ENCODE data around the gene TRERF1.
A peak's percentile ranks its signal among the peaks of the same experiment; 100 is the strongest.

The TRERF1 gene

GRCh38 chr6:42368181-42368580, 83.5 kb downstream of the TRERF1 start:
- H3K9me2 ChIP-seq (replicated peaks; ENCODE audit: insufficient read depth, low read length): no peaks in the 10 kb centered on the region
- TF ChIP-seq EZH2phosphoT487 (conservative IDR thresholded peaks at IDR 0.05; ENCODE audit: low read length) (no peak), CTCF (IDR thresholded peaks at IDR 0.05; ENCODE audit: insufficient read depth, low read length, poor library complexity, severe bottlenecking) (no peak)
- H2AFZ ChIP-seq (ENCODE audit: low read depth, low read length, severe bottlenecking): peak overlapping the region; percentile 72
- H3K4me3 ChIP-seq (ENCODE audit: insufficient read depth, low read length, poor library complexity, severe bottlenecking): no peak overlapping the region
- no peak overlapping the region for H3K27ac ChIP-seq (ENCODE audit: low read depth, low read length)
- H3K79me2 ChIP-seq (ENCODE audit: insufficient read depth, low read length): no peaks in the 10 kb centered on the region
- H3K27me3 ChIP-seq (ENCODE audit: low read length): no peaks in the 10 kb centered on the region
- H3F3A ChIP-seq (ENCODE audit: insufficient read depth): 0 out of 2 replicates have a peak, but pooled peaks cover 6% of the 10 kb centered on the region
- no peak overlapping the region for H3K4me2 ChIP-seq (ENCODE audit: low read depth, low read length, poor library complexity, severe bottlenecking)
- no peaks in the 10 kb centered on the region for H4K20me1 ChIP-seq (ENCODE audit: low read depth, low read length)
- H3K9me3 ChIP-seq (ENCODE audit: insufficient read depth, low read length): no peaks in the 10 kb centered on the region
- no peaks in the 10 kb centered on the region for H3K36me3 ChIP-seq (ENCODE audit: low read length)
- no peak overlapping the region for H3K9ac ChIP-seq (ENCODE audit: low read length)

GRCh38 chr6:42367353-42368011, 84.2 kb downstream of the TRERF1 start:
- no peaks in the 10 kb centered on the region for H4K20me1 ChIP-seq (ENCODE audit: low read depth, low read length)
- H3K4me2 ChIP-seq (ENCODE audit: low read depth, low read length, poor library complexity, severe bottlenecking): peak overlapping the region; percentile 43
- H3K9ac ChIP-seq (ENCODE audit: low read length): peak overlapping the region; percentile 23
- 0 out of 2 replicates have a peak, but pooled peaks cover 6% of the 10 kb centered on the region for H3F3A ChIP-seq (ENCODE audit: insufficient read depth)
- H3K36me3 ChIP-seq (ENCODE audit: low read length): no peaks in the 10 kb centered on the region
- H3K9me2 ChIP-seq (replicated peaks; ENCODE audit: insufficient read depth, low read length): no peaks in the 10 kb centered on the region
- H3K9me3 ChIP-seq (ENCODE audit: insufficient read depth, low read length): no peaks in the 10 kb centered on the region
- peak overlapping the region; percentile 72 for H2AFZ ChIP-seq (ENCODE audit: low read depth, low read length, severe bottlenecking)
- no peak overlapping the region for H3K4me3 ChIP-seq (ENCODE audit: insufficient read depth, low read length, poor library complexity, severe bottlenecking)
- no peaks in the 10 kb centered on the region for H3K79me2 ChIP-seq (ENCODE audit: insufficient read depth, low read length)
- peak overlapping the region; percentile 47 for H3K27ac ChIP-seq (ENCODE audit: low read depth, low read length)
- TF ChIP-seq EZH2phosphoT487 (conservative IDR thresholded peaks at IDR 0.05; ENCODE audit: low read length): no peak
- no peak for TF ChIP-seq CTCF (IDR thresholded peaks at IDR 0.05; ENCODE audit: insufficient read depth, low read length, poor library complexity, severe bottlenecking)
- H3K27me3 ChIP-seq (ENCODE audit: low read length): no peaks in the 10 kb centered on the region

- Histone ChIP-seq H3K4me3 (ENCODE audit: insufficient read depth, low read length, poor library complexity, severe bottlenecking) (no peak overlapping the region), H3K27ac (ENCODE audit: low read depth, low read length) (peak overlapping the region; percentile 47), H3K9me2 (replicated peaks; ENCODE audit: insufficient read depth, low read length) (no peaks in the 10 kb centered on the region), H3K36me3 (ENCODE audit: low read length) (no peaks in the 10 kb centered on the region), H4K20me1 (ENCODE audit: low read depth, low read length) (no peaks in the 10 kb centered on the region), H3K9me3 (ENCODE audit: insufficient read depth, low read length) (no peaks in the 10 kb centered on the region), H3K9ac (ENCODE audit: low read length) (peak overlapping the region; percentile 23), H2AFZ (ENCODE audit: low read depth, low read length, severe bottlenecking) (peak overlapping the region; percentile 72), H3K79me2 (ENCODE audit: insufficient read depth, low read length) (no peaks in the 10 kb centered on the region), H3K27me3 (ENCODE audit: low read length) (no peaks in the 10 kb centered on the region), H3K4me2 (ENCODE audit: low read depth, low read length, poor library complexity, severe bottlenecking) (peak overlapping the region; percentile 43), H3F3A (ENCODE audit: insufficient read depth) (0 out of 2 replicates have a peak, but pooled peaks cover 6% of the 10 kb centered on the region)
- TF ChIP-seq EZH2phosphoT487 (conservative IDR thresholded peaks at IDR 0.05; ENCODE audit: low read length) (no peak), CTCF (IDR thresholded peaks at IDR 0.05; ENCODE audit: insufficient read depth, low read length, poor library complexity, severe bottlenecking) (no peak)
Observed at GRCh38 chr6:42366999-42367352, 84.8 kb downstream of the TRERF1 start.
